Right lung (tissue), 10 donors: ENCODE measurements around the gene PREB. TPM values are rescaled to one million over a fixed set of nuclear protein-coding genes. Genes with fewer than 3 reads are reported as not detected.
"Not testable (repeated sequence)": the region's sequence is repeated elsewhere in the genome, so short reads cannot be mapped to it uniquely, and the experiment has no call there.

Experiments used
- DNase-seq, 2 donors: peaks; one replicate each; pipeline ENCODE4 v3.0.0-alpha.2; 2013
- long read RNA-seq, 8 donors: transcript quantifications; one replicate each; lab custom pipeline, GENCODE V29; 2026
- polyA plus RNA-seq, 5 donors: library from polyadenylated mRNA; unstranded; fragments of 120-200 nt; gene quantifications; one replicate each; pipeline versions ENCODE4 v1.2.1 to v1.2.3, GENCODE V29; 2013; ENCODE audit warnings: inconsistent platforms in 1 of 5, low replicate concordance in 1 of 5; ENCODE audit not compliant: insufficient read length in 5 of 5, insufficient read depth in 1 of 5

The PREB gene, protein sequence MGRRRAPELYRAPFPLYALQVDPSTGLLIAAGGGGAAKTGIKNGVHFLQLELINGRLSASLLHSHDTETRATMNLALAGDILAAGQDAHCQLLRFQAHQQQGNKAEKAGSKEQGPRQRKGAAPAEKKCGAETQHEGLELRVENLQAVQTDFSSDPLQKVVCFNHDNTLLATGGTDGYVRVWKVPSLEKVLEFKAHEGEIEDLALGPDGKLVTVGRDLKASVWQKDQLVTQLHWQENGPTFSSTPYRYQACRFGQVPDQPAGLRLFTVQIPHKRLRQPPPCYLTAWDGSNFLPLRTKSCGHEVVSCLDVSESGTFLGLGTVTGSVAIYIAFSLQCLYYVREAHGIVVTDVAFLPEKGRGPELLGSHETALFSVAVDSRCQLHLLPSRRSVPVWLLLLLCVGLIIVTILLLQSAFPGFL
- 10 to 100 TPM; 32.5 to 43.8 (median 40.0) TPM for polyA plus RNA-seq
- long read RNA-seq, donor 1, transcript PREB-201 (9 exons, 2,166 nt) = major isoform, 10 of 16 reads
- long read RNA-seq, donor 1, partial matches to known transcripts = 6 of 16 reads
- long read RNA-seq, donor 1, other reads (novel, unspliced or antisense) = 0 of 16 reads
- long read RNA-seq, donor 2, transcript PREB-201 (9 exons, 2,166 nt) = major isoform, 10 of 10 reads
- long read RNA-seq, donor 2, partial matches to known transcripts = 0 of 10 reads
- long read RNA-seq, donor 2, other reads (novel, unspliced or antisense) = 0 of 10 reads
- long read RNA-seq, donor 3, partial matches to known transcripts = 5 of 6 reads
- long read RNA-seq, donor 3, other reads (novel, unspliced or antisense) = 0 of 6 reads
- long read RNA-seq, donor 4, partial matches to known transcripts = 0 of 3 reads
- long read RNA-seq, donor 4, other reads (novel, unspliced or antisense) = 0 of 3 reads
- long read RNA-seq, donor 5, partial matches to known transcripts = 0 of 4 reads
- long read RNA-seq, donor 5, other reads (novel, unspliced or antisense) = 0 of 4 reads
- long read RNA-seq, donor 6, transcript PREB-201 (9 exons, 2,166 nt) = major isoform, 14 of 21 reads
- long read RNA-seq, donor 6, partial matches to known transcripts = 7 of 21 reads
- long read RNA-seq, donor 6, other reads (novel, unspliced or antisense) = 0 of 21 reads
- long read RNA-seq, donor 7, transcript PREB-201 (9 exons, 2,166 nt) = major isoform, 17 of 17 reads
- long read RNA-seq, donor 7, partial matches to known transcripts = 0 of 17 reads
- long read RNA-seq, donor 7, other reads (novel, unspliced or antisense) = 0 of 17 reads
- long read RNA-seq, donor 8, partial matches to known transcripts = 0 of 3 reads
- long read RNA-seq, donor 8, other reads (novel, unspliced or antisense) = 0 of 3 reads

DNA sequence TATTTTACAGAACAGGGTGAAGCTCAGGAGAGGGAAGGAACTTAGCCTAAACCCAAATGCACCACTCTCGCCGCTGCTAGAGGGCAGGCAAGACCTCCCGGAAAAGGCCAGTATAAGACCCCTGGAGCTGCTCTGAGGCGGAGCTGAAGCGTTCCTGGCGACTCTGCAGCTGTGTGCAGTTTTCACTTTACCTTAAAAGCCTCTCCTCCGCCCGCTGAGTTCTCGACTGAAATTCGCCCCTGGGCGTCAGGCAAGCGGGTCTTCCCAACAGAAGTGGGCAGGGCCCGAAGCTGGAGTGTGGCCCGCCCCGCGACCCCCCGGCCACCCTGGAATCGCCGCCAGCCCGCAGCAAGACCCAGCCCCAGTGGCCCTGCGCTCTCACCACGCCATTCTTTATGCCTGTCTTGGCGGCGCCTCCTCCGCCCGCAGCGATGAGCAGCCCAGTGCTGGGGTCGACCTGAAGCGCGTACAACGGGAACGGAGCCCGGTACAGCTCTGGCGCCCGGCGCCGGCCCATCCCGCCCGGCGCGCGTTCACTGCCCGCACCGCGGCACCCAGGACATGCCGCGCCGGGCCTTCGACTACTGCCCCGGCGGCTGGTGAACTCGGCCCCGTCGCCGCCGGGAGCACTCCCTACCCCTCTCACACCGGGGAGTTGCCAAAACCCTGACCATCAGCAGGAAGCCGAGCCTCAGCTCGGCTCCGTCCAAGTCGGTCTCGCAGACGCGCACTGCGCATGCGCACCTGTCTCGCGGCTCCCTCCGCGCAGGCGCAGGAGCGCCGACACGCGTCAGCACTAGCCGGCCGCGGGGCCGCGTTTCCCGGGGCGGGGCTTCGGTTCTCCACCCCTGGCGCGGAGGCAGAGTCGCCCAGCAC lies at the start of gene PREB:
PREB (minus strand) TSS at position 732 of the 876 bp plus-strand sequence; CDS start at position 517, 215 bp downstream.
- DNase-seq = peak; percentile 97 to 98

DNA sequence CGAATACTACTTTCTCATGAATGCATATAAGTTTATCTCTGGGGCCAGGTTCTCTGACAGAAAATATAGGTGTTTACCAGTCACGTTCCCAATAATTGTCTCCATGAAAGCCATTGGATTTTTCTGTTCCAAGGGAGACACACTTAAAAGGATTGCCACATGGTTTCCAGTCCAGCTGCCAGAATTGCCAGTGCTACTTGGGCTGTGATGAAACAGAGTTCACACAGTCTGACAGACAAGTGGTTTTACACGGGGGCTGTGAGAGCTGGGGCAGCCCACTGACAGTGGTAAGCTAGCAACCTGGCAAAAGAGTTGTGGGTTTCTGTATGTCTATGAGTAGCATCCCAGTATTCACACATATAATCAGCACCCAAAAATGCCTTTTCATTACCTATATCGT lies 49.7 kb upstream of the PREB start:
- DNase-seq = no peak

DNA sequence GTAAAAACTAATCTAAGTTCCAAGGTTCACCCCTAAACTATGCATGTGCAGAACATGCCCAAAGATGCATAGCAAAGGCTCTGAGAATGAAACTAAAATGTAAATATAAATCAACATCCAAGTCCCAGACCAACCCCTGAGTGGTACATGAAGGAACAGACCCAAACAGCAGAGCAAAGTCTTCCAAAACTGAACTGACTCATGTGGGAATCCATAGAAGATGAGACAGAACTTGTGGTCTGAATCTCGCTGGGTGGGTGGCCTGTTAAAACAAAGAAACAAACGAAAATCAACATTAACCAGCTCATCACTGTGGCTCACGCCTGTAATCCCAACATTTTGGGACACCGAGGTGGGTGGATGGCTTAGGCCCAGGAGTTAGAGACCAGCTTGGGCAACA lies 47.9 kb upstream of the PREB start:
- DNase-seq = no peak

DNA sequence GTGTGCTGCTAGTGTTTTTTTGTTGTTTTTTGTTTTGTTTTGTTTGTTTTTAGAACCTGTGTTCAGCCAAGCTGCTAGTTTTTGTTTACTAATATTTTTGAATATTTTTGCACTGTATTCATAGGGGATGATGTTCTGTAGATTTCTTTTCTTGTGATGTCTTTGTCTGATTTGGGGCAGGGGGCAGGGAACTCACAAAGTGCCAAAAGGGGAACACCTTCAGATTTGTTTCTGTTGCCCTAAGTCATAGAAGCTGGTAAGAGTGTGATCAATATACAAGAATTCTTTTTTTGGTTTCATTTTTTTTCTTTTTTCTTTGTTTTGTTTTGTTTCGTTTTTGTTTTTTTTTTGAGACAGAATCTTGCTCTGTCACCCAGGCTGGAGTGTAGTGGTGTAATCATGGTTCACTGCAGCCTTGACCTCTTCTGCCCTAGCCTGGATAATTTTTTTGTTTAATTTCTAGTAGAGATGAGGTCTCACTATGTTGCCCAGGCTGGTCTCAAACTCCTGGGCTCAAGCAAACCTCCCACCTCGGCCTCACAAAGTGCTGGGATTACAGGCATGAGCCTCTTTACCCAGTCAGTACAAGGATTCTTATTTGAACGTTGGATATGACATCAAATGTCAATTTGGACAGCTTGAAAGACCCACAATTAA lies 45.0 kb upstream of the PREB start:
- DNase-seq = no peak

DNA sequence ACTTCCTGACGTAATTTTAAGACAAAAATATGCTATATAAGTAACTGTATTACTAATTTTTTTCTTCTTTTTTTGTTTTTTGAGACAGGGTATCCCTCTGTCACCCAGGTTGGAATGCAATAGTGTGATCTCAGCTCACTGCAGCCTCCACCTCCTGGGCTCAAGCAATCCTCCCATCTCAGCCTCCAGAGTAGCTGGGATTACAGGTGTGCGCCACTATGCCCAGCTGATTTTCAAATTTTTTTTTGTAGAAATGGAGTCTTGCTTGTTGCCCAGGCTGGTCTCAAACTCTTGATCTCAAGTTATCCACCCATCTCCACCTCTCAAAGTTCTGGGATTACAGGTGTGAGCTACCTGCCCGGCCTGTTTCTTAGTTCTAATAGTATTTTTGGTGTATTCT lies 44.0 kb upstream of the PREB start:
- no peak for DNase-seq

DNA sequence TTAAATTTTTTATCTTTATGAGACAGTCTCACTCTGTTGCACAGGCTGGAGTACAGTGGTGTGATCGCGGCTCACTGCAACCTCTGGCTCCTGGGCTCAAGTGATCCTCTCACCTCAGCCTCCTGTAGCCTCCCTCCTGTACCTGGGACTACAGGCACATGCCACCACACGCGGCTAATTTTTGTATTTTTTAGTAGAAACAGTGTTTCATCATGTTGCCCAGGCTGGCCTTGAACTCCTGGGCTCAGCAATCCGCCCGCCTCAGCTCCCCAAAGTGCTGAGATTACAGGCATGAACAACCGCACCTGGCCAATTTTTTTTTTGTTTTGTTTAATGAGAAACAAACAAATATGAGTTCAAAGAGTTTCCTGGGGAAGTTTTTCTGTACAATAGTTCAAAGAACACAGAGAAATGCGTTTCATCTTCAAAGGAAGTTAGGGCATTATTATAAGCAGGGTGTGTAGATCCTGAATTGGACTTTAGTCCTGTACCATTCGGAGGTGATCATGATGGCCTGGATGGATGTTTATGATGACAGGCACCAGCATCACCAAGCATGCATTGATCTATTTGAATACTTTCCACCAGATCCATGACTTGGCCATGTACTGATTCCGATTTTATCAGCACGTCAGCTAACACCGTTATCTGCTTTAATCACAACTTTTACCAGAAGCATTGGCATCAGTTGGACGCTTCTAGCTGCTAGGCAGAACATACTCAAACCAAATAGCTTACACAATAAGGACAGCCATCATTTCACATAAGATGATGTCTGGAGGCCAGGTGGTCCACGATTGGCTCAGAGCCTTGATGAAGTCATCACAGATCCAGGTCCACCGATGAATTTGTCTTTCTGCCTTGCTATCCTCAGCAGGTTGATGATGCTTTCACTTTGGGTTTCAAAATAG lies 43.3 kb upstream of the PREB start:
- DNase-seq = no peak

DNA sequence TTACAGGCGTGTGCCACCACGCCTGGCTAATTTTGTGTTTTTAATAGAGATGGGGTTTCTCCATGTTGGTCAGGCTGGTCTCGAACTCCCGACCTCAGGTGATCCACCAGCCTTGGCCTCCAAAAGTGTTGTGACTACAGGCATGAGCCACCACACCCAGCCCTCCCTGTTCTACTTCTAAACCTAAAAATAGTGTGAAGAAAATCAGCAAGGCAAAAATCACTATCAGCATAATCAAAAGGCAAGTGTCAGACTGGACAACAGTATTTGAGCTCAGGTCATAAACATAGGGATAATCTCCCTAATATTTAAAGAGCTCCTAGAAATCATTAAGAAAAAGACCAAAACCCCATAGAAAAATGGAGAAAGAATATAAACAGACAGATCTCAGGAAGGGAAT lies 41.3 kb upstream of the PREB start:
- DNase-seq = not testable (repeated sequence)

DNA sequence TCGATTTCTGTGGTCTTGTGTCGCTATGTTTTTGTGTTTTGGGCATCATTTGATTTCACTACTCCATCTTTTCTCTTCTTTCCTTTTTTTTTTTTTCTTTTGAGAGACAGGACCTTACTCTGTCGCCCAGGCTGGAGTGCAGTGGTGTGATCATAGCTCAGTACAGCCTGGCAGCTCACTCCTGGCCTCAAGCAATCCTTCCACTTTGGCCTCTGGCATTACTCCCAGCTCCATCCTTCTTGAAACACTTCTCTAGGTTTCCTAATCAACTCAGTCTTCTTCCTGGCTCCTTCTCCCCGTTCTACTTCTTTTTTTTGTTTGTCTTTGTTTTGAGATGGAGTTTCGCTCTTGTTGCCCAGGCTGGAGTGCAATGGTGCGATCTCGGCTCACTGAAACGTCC lies 40.9 kb upstream of the PREB start:
- DNase-seq = no peak

DNA sequence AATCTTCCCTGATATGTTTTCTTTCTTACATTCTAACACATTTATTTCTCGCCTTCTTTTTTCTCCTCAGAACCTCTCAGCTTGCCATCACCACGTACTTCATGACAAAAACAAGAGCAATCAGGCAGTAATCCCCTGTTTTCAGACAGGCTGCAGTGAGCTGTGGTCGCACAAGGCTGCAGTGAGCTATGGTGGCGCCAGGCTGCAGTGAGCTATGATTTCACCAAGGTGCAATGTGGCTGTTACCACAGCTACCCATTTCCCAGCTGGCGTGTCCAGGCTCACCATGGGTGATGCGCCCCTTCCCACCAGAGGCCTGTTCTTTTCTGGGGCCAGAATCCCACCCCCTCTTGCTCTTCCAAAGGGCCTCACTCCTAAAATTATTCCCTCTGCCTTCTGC lies 40.2 kb upstream of the PREB start:
- no peak for DNase-seq

DNA sequence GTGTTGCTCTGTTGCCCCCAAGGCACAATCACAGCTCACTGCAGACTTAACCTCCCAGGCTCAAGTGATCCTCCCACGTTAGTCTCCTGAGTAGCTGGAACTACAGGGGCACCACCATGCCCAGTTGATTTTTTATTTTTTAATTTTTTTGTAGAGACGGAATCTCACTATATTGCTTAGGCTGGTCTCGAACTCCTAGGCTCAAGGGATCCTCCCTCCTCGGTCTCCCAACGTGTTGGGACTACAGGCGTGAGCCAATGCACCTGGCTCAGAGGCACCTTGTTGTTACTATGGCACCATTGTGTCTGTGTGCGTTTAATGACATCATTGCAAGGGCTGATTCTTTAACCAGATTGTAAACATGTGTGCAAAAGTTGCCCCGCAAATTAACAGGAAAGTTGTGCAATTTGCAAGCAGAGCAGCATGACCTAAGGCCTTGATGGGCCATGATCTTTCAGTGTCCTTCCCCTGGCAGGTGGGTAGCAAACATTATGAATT lies 37.0 kb upstream of the PREB start:
- no peak for DNase-seq

DNA sequence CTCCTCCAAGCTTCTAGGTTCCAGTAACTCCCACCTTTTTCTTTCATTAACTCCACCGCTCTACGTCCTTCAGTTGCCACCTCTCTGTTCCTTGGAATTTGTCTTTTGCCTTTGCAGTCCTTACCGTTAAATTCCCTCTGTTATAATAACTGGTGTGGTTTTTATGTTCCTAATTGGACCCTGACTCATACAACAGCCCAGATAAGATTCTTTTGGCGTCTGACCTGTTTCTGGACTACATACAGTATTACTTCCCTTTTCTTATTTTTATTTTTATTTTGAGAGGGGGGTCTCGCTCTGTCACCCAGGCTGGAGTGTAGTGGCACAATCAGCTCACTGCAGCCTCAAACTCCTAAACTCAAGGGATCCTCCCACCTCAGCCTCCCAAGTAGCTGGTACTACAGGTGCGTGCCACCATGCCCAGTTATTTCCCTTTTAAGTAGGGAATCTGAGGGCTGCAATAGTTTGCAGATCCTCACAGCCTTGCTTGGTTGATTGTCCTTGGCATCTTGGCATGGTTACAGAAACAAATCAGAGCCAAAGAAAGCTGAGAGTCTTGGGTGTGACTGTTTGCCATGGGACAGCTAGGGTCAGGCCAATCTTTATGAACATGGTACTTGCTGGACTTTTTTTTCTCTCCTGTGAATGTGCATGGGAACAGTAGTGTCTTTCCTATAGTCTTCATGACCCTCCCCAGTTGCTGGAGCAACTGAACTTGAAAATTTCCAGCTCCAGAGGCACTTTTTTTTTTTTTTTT lies 36.3 kb upstream of the PREB start:
- DNase-seq = no peak

DNA sequence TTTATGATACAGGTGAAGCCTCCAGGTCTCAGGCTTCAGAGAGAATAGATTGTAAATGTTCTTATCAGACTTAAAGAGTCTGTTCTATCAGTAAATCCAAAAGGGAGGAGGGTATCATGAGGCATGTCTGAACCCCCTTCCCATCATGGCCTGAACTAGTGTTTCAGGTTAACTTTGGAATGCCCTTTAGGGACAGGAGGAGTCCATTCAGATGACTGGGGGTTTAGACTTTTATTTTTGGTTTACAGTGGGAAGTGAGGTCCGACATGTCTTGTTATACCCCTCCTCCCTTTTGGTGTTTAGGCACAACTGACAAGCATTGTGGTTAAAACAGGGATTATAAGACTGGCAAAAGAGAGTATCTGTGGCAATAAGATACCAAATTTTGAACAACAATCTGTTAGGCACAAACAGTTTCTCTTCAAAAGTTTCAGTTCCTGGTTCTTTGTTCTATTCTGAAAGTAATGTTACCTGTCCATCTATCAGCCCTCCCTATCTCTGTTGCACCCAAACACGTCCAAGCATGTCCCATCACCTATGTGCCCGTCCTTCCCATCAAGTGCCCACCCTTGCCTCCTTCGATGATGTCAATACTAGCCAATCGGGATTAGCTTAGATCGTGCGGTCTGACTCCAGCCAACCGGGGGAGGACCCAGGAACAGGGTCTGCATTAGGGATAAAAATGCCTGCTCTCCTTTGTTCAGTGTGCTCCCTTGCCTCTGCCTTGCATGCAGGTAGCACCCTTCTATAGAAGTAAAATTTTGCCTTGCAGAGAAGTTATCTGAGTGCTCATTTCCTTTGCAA lies 30.7 kb upstream of the PREB start:
- no peak for DNase-seq

DNA sequence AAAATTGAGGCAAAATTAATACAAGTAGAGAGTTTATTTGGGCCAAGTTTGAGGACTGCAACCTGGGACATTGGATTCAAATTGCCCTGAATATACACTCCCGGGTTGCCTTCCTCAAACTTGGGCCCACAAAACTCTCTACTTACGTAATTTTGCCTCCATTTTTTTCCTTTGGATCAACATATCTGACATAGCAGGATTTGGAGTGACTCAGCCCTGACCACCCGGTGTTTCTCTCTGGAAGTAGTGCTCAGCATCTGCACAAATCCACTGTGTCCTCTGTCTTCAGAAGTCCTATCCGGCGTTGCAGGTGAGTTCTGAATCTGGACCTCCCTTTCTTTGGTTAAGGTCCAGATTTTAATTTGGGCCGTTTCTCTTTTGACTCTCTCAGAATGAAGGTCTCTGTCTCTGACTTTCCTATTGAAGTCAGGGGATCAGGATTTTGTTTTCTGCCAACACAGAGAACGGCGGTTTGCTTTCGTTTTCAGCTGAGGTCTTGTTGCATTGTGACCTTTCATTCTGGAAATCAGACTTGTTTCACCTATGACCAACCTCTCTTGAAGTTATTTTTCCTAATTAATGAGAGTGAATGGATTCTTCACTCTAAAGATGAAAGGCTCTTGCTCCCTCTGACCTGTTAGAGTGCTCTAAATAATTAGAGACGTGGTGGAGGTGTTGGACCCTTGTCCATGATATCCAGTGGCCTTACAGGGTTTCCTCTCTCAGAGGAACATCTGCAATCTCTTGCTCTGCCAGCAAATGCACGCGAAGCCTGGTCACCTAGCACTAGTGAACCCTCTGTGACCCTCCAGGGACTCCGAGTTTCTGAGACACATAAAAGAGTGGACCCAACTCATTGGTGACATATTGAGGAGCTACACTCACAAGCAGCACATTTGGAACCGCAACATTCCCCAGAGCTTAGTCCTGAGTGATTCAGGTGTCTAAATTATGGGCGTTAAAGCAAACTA lies 28.0 kb upstream of the PREB start:
- DNase-seq = no peak

DNA sequence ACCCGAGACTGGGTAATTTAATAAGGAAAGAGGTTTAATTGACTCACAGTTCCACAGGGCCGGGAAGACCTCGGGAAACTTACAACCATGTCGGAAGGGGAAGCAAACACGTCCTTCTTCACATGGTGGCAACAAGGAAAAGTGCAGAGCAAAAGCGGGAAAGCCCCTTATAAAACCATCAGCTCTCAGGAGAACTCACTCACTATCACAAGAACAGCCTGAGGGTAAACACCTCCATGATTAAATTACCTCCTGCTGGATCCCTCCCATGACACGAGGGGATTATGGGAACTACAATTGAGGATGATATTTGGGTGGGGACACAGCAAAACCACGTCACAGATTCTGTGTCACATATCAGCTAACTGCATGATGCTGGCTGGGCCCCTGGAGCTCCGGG lies 25.8 kb upstream of the PREB start:
- no peak for DNase-seq

DNA sequence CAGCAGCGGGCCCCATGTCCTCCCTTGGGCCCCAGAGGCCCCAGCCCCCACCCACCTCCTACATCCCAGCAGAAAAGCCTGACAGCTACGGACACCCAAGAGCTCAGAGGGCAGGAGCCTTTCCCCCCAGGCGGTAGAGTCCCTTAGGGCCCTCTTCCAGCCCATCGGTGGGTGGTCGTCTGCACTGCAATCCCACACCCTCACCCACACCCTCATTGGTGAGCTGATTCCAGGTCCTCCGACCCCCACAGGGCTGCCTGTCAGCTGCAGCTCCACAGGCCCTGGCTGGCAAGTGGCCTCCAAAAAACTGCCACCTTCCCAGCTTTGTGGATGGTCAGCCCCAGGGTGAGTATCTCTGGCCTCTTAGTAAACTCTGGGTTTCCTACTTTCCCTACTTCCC lies 24.8 kb upstream of the PREB start:
- DNase-seq = no peak

DNA sequence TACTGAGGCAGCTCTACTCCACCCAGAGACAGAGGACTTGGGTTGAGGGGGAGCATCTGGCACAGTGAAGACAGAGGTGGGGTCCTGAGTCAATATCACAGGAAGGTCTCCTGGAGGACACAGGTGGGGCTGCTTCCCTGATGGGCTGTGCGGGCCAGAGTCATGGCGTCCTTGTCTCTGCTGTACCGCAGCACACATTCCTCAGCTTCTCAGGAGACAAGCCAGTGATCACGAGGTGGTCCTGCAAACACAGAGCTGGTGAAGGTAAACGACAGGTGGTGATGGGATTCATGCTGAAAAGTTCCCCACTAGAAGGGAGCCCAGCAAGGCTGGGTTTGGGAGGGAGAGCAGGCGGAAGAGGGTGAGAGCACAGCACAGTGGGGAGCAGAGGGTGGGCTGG lies 24.0 kb upstream of the PREB start:
- DNase-seq = no peak
